ENCODE data around the gene CTSK. TPM values are rescaled to one million over a fixed set of nuclear protein-coding genes. Genes with fewer than 3 reads are reported as not detected.
"Not testable (repeated sequence)": the region's sequence is repeated elsewhere in the genome, so short reads cannot be mapped to it uniquely, and the experiment has no call there.

The CTSK gene
- 10 to 100 TPM; 46.3 to 98.0 (median 64.2) TPM for total RNA-seq

DNA sequence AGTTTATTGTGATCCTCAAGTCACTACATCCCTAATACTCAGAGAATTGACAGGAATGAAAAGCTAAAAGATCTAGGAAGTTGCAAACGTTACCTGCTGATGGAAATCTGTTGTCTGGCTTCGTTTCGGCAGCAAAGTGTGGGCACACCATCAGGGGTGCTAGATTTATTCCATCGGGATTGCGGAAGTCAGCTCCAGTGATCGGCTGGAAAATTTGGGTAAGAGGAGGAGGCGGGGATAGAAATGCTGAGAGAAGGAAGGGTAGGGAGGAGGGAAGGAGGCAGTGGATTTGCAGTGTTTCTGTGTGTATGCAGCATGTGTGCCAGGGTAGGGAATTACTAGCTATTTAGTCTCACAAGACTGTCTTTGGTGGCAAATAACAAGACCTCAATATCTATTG lies at the start of gene CTSK:
CTSK (minus strand) TSS at position 140 of the 400 bp plus-strand sequence. CDS start 1,455 bp downstream, outside the sequence.
- Histone ChIP-seq H3K9me3 (no peaks in the 10 kb centered on the region), H3K4me1 (peaks cover 12% of the 10 kb centered on the region), H3K27ac (peak within 1 kb of the TSS; percentile 77), H3K4me3 (peak within 1 kb of the TSS; percentile 43), H3K36me3 (peaks cover 37% of the 10 kb centered on the region), H3K27me3 (no peaks in the 10 kb centered on the region)
- TF ChIP-seq POLR2A (IDR thresholded peaks at IDR 0.05), result peak in 1 of 2 donors; percentile 25
- TF ChIP-seq POLR2AphosphoS5 (IDR thresholded peaks at IDR 0.05), result no peak
- TF ChIP-seq, protein P1, sequence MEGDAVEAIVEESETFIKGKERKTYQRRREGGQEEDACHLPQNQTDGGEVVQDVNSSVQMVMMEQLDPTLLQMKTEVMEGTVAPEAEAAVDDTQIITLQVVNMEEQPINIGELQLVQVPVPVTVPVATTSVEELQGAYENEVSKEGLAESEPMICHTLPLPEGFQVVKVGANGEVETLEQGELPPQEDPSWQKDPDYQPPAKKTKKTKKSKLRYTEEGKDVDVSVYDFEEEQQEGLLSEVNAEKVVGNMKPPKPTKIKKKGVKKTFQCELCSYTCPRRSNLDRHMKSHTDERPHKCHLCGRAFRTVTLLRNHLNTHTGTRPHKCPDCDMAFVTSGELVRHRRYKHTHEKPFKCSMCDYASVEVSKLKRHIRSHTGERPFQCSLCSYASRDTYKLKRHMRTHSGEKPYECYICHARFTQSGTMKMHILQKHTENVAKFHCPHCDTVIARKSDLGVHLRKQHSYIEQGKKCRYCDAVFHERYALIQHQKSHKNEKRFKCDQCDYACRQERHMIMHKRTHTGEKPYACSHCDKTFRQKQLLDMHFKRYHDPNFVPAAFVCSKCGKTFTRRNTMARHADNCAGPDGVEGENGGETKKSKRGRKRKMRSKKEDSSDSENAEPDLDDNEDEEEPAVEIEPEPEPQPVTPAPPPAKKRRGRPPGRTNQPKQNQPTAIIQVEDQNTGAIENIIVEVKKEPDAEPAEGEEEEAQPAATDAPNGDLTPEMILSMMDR (IDR thresholded peaks at IDR 0.05), result no peak
- TF ChIP-seq EP300 (IDR thresholded peaks at IDR 0.05), result no peak
- DNase-seq (ENCODE audit: low spot score in 2 of 2), result peak in 1 of 2 donors; percentile 70
- 48% methylated on average over 7 of the region's 7 CpGs for WGBS

DNA sequence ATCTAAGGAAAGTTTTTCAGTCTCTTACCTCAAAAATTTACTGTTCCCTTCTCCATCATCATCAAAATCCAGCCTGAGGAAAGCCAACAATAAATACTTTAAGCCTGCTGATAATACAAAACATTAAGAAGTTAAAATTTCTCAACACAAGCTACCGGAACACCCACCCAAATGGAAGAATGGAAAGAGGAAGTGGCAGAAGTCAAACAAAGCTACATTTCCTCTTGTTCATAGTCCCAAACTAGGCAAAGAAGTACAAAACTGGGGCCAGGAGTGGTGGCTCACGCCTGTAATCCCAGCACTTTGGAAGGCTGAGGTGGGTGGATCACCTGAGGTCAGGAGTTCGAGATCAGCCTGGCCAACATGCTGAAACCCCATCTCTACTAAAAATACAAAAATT lies 44.7 kb upstream of the CTSK start:
- WGBS, result 92% methylated on average over 3 of the region's 3 CpGs
- not testable (repeated sequence) for H3K27me3 ChIP-seq; H3K4me3 ChIP-seq; H3K4me1 ChIP-seq; DNase-seq (ENCODE audit: low spot score in 2 of 2); H3K9me3 ChIP-seq; H3K27ac ChIP-seq
- H3K36me3 ChIP-seq, result peaks cover 83% of the 10 kb centered on the region

DNA sequence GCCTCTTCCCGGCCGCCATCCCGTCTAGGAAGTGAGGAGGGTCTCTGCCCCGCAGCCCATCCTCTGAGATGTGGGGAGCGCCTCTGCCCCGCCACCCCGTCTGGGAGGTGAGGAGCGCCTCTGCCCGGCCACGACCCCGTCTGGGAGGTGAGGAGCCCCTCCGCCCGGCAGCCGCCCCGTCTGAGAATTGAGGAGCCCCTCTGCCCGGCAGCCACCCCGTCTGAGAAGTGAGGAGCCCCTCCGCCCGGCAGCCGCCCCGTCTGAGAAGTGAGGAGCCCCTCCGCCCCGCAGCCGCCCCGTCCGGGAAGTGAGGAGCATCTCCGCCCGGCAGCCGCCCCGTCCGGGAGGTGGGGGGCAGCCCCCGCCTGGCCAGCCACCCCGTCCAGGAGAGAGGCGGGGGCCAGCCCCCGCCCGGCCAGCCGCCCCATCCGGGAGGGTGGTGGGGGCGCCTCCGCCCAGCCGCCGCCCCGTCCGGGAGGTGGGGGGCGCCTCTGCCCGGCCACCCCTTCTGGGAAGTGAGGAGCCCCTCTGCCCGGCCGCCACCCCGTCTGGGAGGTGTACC lies 42.8 kb upstream of the CTSK start:
- H3K4me1 ChIP-seq; DNase-seq (ENCODE audit: low spot score in 2 of 2); H3K4me3 ChIP-seq; H3K27ac ChIP-seq; H3K27me3 ChIP-seq; H3K9me3 ChIP-seq: not testable (repeated sequence)
- 100% methylated on average over 9 of the region's 49 CpGs for WGBS
- H3K36me3 ChIP-seq, result peaks cover 70% of the 10 kb centered on the region

DNA sequence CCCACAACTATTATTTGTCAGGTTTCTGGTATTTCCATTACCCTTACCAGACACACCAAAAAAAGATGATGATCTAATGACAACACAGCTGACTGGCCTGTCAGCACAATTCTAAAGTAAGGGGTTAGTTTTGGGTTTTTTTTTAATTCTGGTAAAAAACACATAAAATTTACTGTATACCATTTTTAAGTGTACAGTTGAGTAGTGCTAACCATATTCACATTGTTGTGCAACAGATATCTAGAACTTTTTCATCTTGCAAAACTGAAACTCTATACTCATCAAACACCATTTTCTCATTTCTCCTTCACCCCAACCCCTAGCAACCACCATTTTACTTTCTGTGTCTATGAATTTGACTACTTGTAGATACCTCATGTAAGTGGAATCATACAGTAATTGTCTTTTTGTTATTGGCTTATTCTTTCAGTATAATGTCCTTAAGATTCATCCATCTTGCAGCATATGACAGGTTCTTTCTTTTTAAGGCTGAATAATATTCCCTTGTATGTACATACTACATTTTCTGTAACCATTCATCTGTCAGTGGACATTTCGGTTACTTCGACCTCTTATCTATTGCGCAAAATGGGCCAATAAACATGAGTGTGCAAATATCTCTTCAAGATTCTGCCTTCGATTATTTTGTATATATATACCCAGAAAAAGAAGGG lies 38.5 kb upstream of the CTSK start:
- H3K9me3 ChIP-seq, result no peaks in the 10 kb centered on the region
- no peak overlapping the region for H3K27ac ChIP-seq
- H3K36me3 ChIP-seq, result peaks cover 44% of the 10 kb centered on the region
- no peak overlapping the region for H3K4me3 ChIP-seq
- TF ChIP-seq POLR2A (IDR thresholded peaks at IDR 0.05) (no peak), EP300 (IDR thresholded peaks at IDR 0.05) (no peak), POLR2AphosphoS5 (IDR thresholded peaks at IDR 0.05) (no peak)
- TF ChIP-seq, protein P1 (IDR thresholded peaks at IDR 0.05), result no peak
- 96% methylated on average over 4 of the region's 4 CpGs for WGBS
- no peak for DNase-seq (ENCODE audit: low spot score in 2 of 2)
- peaks cover 2% of the 10 kb centered on the region for H3K4me1 ChIP-seq
- H3K27me3 ChIP-seq, result no peaks in the 10 kb centered on the region

DNA sequence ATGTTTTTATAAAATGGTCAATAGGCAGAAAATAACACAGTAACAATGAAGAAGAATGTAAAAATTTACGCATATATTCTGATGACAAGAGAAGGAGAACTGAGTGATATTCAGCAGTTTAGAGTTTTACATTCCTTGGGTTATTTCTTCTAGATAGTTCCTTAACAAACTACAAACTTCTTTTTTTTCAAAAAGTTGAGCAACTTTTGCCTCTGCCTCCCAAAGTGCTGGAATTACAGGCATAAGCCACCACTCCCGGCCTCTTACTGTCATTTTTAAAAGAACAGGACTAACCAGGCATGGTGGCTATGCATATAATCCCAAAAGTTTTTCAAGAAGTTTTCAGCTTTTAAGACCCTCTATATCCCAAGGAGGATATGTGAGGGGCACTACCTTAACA lies 35.4 kb upstream of the CTSK start:
- no peaks in the 10 kb centered on the region for H3K27me3 ChIP-seq
- H3K36me3 ChIP-seq, result peaks cover 42% of the 10 kb centered on the region
- H3K4me1 ChIP-seq, result peaks cover 2% of the 10 kb centered on the region
- WGBS, result 81% methylated on average over 2 of the region's 2 CpGs
- H3K4me3 ChIP-seq, result no peak overlapping the region
- no peak for TF ChIP-seq POLR2A (IDR thresholded peaks at IDR 0.05)
- no peak for DNase-seq (ENCODE audit: low spot score in 2 of 2)
- H3K9me3 ChIP-seq, result no peaks in the 10 kb centered on the region
- H3K27ac ChIP-seq, result no peak overlapping the region

DNA sequence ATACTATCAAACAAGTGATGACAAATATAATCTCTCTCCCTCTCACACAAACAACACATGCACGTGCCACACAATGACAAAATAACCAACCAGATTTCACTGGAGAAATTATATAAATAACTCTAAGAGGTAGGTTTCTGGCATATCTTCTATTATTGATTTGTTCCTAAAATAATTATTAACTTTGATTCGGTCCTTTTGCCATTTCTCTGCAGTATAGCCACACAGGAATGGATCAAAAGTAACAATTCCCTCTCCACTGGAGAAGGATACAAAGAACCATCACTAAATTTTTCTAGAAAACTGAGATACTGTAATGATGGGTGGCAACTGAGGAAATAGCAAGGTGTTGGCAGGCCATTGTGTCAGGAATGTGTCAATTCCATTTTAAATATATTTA lies 34.9 kb upstream of the CTSK start:
- TF ChIP-seq POLR2A (IDR thresholded peaks at IDR 0.05) (no peak), EP300 (IDR thresholded peaks at IDR 0.05) (no peak), POLR2AphosphoS5 (IDR thresholded peaks at IDR 0.05) (no peak)
- TF ChIP-seq, protein P1 (IDR thresholded peaks at IDR 0.05), result no peak
- Histone ChIP-seq H3K4me3 (no peak overlapping the region), H3K36me3 (peaks cover 40% of the 10 kb centered on the region), H3K4me1 (no peaks in the 10 kb centered on the region), H3K27ac (no peak overlapping the region), H3K9me3 (no peaks in the 10 kb centered on the region), H3K27me3 (no peaks in the 10 kb centered on the region)
- no peak for DNase-seq (ENCODE audit: low spot score in 2 of 2)
- WGBS, result 78% methylated on average over 2 of the region's 2 CpGs
